ENCODE results near the gene CCDC50.

CCDC50 gene

DNA sequence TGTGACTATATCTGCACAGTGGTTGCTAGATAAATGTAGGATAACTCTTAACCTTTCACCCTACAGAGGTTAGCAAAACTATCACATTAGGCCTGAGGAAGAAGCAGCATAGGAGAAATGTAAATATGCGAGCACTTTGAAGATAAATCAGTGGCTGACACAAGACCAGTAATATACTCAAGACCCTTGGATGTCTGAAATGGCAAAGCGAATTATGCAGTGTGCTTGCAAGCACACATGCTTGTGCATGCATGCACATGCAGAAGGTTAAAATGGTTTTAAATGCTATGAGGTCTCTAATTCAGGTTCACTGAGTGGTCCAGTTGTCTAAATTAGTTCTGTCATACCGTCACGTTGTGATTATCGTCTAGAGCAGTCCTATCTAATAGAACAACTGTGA lies 14.7 kb downstream of the CCDC50 start:
- TF ChIP-seq, protein P1, sequence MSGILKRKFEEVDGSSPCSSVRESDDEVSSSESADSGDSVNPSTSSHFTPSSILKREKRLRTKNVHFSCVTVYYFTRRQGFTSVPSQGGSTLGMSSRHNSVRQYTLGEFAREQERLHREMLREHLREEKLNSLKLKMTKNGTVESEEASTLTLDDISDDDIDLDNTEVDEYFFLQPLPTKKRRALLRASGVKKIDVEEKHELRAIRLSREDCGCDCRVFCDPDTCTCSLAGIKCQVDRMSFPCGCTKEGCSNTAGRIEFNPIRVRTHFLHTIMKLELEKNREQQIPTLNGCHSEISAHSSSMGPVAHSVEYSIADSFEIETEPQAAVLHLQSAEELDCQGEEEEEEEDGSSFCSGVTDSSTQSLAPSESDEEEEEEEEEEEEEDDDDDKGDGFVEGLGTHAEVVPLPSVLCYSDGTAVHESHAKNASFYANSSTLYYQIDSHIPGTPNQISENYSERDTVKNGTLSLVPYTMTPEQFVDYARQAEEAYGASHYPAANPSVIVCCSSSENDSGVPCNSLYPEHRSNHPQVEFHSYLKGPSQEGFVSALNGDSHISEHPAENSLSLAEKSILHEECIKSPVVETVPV (CRISPR knock-in tag; IDR thresholded peaks at IDR 0.05), result no peak
- no peak for TF ChIP-seq BACH2 (CRISPR knock-in tag; IDR thresholded peaks at IDR 0.05; ENCODE audit: borderline replicate concordance)
- no peak for TF ChIP-seq ZC3H10 (CRISPR knock-in tag; IDR thresholded peaks at IDR 0.05)
- TF ChIP-seq TOX (CRISPR knock-in tag; IDR thresholded peaks at IDR 0.05; ENCODE audit: borderline replicate concordance), result no peak
- TF ChIP-seq, protein P2, sequence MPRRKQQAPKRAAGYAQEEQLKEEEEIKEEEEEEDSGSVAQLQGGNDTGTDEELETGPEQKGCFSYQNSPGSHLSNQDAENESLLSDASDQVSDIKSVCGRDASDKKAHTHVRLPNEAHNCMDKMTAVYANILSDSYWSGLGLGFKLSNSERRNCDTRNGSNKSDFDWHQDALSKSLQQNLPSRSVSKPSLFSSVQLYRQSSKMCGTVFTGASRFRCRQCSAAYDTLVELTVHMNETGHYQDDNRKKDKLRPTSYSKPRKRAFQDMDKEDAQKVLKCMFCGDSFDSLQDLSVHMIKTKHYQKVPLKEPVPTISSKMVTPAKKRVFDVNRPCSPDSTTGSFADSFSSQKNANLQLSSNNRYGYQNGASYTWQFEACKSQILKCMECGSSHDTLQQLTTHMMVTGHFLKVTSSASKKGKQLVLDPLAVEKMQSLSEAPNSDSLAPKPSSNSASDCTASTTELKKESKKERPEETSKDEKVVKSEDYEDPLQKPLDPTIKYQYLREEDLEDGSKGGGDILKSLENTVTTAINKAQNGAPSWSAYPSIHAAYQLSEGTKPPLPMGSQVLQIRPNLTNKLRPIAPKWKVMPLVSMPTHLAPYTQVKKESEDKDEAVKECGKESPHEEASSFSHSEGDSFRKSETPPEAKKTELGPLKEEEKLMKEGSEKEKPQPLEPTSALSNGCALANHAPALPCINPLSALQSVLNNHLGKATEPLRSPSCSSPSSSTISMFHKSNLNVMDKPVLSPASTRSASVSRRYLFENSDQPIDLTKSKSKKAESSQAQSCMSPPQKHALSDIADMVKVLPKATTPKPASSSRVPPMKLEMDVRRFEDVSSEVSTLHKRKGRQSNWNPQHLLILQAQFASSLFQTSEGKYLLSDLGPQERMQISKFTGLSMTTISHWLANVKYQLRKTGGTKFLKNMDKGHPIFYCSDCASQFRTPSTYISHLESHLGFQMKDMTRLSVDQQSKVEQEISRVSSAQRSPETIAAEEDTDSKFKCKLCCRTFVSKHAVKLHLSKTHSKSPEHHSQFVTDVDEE (CRISPR knock-in tag; IDR thresholded peaks at IDR 0.05), result no peak
- no peak for TF ChIP-seq TCF4 (CRISPR knock-in tag; IDR thresholded peaks at IDR 0.05; ENCODE audit: borderline replicate concordance)
- TF ChIP-seq, protein P3, sequence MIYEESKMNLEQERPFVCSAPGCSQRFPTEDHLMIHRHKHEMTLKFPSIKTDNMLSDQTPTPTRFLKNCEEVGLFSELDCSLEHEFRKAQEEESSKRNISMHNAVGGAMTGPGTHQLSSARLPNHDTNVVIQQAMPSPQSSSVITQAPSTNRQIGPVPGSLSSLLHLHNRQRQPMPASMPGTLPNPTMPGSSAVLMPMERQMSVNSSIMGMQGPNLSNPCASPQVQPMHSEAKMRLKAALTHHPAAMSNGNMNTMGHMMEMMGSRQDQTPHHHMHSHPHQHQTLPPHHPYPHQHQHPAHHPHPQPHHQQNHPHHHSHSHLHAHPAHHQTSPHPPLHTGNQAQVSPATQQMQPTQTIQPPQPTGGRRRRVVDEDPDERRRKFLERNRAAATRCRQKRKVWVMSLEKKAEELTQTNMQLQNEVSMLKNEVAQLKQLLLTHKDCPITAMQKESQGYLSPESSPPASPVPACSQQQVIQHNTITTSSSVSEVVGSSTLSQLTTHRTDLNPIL (CRISPR knock-in tag; IDR thresholded peaks at IDR 0.05; ENCODE audit: low read depth), result no peak
- no peak for TF ChIP-seq ZFP3 (CRISPR knock-in tag; IDR thresholded peaks at IDR 0.05)
- TF ChIP-seq ZNF8 (CRISPR knock-in tag; IDR thresholded peaks at IDR 0.05), result no peak
- no peak for TF ChIP-seq GLIS3 (CRISPR knock-in tag; IDR thresholded peaks at IDR 0.05)
- TF ChIP-seq ZNF565 (CRISPR knock-in tag; conservative IDR thresholded peaks at IDR 0.05; ENCODE audit: low read depth), result no peak
- no peak for TF ChIP-seq ARNTL (CRISPR knock-in tag; IDR thresholded peaks at IDR 0.05; ENCODE audit: borderline replicate concordance, low read depth)
- TF ChIP-seq ISL1 (CRISPR knock-in tag; IDR thresholded peaks at IDR 0.05), result no peak
- TF ChIP-seq ZNF70 (CRISPR knock-in tag; IDR thresholded peaks at IDR 0.05), result no peak
- no peak for ATAC-seq

DNA sequence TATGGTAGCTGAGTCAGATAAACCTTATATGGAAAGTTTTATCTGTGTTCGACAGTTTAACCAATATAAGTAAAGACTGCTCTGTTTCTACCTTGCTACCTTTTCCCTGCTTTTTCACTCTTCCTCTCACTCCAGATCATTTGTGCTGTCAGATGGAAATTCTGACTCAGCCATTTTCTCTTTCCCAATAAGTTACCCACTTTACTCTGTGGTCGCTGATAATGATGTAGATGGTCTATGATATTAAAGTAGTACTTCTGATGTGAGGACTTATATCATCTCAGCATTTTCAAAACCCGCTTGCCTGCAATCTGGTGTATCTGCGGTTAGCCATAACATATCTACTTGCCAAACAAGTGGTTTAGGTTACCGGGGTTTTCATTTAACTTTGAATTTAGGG lies 16.1 kb downstream of the CCDC50 start:
- no peak for ATAC-seq
- TF ChIP-seq GLIS3 (CRISPR knock-in tag; IDR thresholded peaks at IDR 0.05) (no peak), ZFP30 (CRISPR knock-in tag; IDR thresholded peaks at IDR 0.05) (no peak), ARNTL (CRISPR knock-in tag; IDR thresholded peaks at IDR 0.05; ENCODE audit: borderline replicate concordance, low read depth) (no peak), ZNF8 (CRISPR knock-in tag; IDR thresholded peaks at IDR 0.05) (no peak), ZNF565 (CRISPR knock-in tag; conservative IDR thresholded peaks at IDR 0.05; ENCODE audit: low read depth) (no peak), ISL1 (CRISPR knock-in tag; IDR thresholded peaks at IDR 0.05) (no peak), ZNF70 (CRISPR knock-in tag; IDR thresholded peaks at IDR 0.05) (no peak), OSR1 (CRISPR knock-in tag; IDR thresholded peaks at IDR 0.05) (no peak), RARB (CRISPR knock-in tag; IDR thresholded peaks at IDR 0.05) (no peak), TCF4 (CRISPR knock-in tag; IDR thresholded peaks at IDR 0.05; ENCODE audit: borderline replicate concordance) (no peak)
- TF ChIP-seq, protein P2 (CRISPR knock-in tag; IDR thresholded peaks at IDR 0.05), result no peak
- TF ChIP-seq, protein P3 (CRISPR knock-in tag; IDR thresholded peaks at IDR 0.05; ENCODE audit: low read depth), result no peak
- TF ChIP-seq, protein P4, sequence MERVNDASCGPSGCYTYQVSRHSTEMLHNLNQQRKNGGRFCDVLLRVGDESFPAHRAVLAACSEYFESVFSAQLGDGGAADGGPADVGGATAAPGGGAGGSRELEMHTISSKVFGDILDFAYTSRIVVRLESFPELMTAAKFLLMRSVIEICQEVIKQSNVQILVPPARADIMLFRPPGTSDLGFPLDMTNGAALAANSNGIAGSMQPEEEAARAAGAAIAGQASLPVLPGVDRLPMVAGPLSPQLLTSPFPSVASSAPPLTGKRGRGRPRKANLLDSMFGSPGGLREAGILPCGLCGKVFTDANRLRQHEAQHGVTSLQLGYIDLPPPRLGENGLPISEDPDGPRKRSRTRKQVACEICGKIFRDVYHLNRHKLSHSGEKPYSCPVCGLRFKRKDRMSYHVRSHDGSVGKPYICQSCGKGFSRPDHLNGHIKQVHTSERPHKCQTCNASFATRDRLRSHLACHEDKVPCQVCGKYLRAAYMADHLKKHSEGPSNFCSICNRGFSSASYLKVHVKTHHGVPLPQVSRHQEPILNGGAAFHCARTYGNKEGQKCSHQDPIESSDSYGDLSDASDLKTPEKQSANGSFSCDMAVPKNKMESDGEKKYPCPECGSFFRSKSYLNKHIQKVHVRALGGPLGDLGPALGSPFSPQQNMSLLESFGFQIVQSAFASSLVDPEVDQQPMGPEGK (CRISPR knock-in tag; IDR thresholded peaks at IDR 0.05; ENCODE audit: borderline replicate concordance), result no peak

Measured in SK-N-SH treated with all-trans-retinoic acid at 6 μM for 48 hours (cell line).